Endodermal cell (in vitro differentiated cells): Measurements from ENCODE around the gene SIM2. TPM values are rescaled to one million over a fixed set of nuclear protein-coding genes. Genes with fewer than 3 reads are reported as not detected.

Experiments
- DNase-seq: peaks from one replicate; pipeline ENCODE4 v3.0.0-alpha.2; 2017
- H3K27ac ChIP-seq: 2 replicates; pipeline ENCODE4 v1.5.1; 2013; ENCODE audit warnings: mild to moderate bottlenecking, low read depth, low read length, moderate library complexity
- H3K27me3 ChIP-seq: 2 replicates; pipeline ENCODE4 v1.6.1; 2013; ENCODE audit warnings: mild to moderate bottlenecking, low read length, moderate library complexity; ENCODE audit not compliant: insufficient read depth, control insufficient read depth, poor library complexity, severe bottlenecking
- H3K36me3 ChIP-seq: 2 replicates; pipeline ENCODE4 v1.7.0; 2013; ENCODE audit warnings: mild to moderate bottlenecking, low read length, moderate library complexity; ENCODE audit not compliant: control insufficient read depth, insufficient read depth
- H3K4me1 ChIP-seq: one replicate; pipeline ENCODE4 v1.7.0; 2013; ENCODE audit warnings: low read length; ENCODE audit not compliant: control insufficient read depth, insufficient read depth
- H3K4me3 ChIP-seq: 2 replicates; pipeline ENCODE4 v1.5.1; 2013; ENCODE audit warnings: mild to moderate bottlenecking, low read length, moderate library complexity
- H3K9ac ChIP-seq: 2 replicates; pipeline ENCODE4 v1.6.1; 2013; ENCODE audit warnings: mild to moderate bottlenecking, low read length, moderate library complexity; ENCODE audit not compliant: poor library complexity, severe bottlenecking; ENCODE audit errors: extremely low read depth
- H3K9me3 ChIP-seq: 2 replicates; pipeline ENCODE4 v1.6.1; 2013; ENCODE audit warnings: mild to moderate bottlenecking, low read length, moderate library complexity; ENCODE audit not compliant: control insufficient read depth
- H3K27ac Mint-ChIP-seq: 2 replicates; pipeline ENCODE4 v1.8.0; 2020; ENCODE audit warnings: mixed read lengths
- H3K27me3 Mint-ChIP-seq: 2 replicates; pipeline ENCODE4 v1.8.0; 2021; ENCODE audit warnings: mild to moderate bottlenecking, mixed read lengths; ENCODE audit not compliant: insufficient read depth
- H3K36me3 Mint-ChIP-seq: 2 replicates; pipeline ENCODE4 v1.8.0; 2020; ENCODE audit warnings: low read depth, mixed read lengths
- H3K4me1 Mint-ChIP-seq: 2 replicates; pipeline ENCODE4 v1.8.0; 2020; ENCODE audit warnings: mixed read lengths
- H3K4me3 Mint-ChIP-seq: 2 replicates; pipeline ENCODE4 v1.8.0; 2020; ENCODE audit warnings: mild to moderate bottlenecking, moderate library complexity, mixed read lengths
- H3K9me3 Mint-ChIP-seq: 2 replicates; pipeline ENCODE4 v1.8.0; 2020; ENCODE audit warnings: mild to moderate bottlenecking, mixed read lengths
- WGBS, 2 experiments: methylation state at CpG; one replicate each; pipeline versions ENCODE4 v1.1.5 to v1.1.7; 2013; ENCODE audit warnings: missing lambda C conversion rate in 2 of 2, mixed read lengths in 1 of 2; ENCODE audit not compliant: insufficient coverage in 1 of 2, insufficient read length in 1 of 2; 5-methylcytosine and 5-hydroxymethylcytosine counted together
- total RNA-seq, 2 donors: library from RNA; stranded (reverse); fragmentation: NEBNext Ultra II Directional in 1 of 2; extraction: Animal tissue kit (Norgen Biotek cat#: 25700) in 1 of 2; gene quantifications; 2 replicates in 1 of 2; 3 replicates in 1 of 2; pipeline ENCODE4 v1.2.1, GENCODE V29; 2021
- TF ChIP-seq, protein P1 (sequence below): fragments of 200-600 bp; sonication (generic); conservative IDR thresholded peaks from 2 replicates; pipeline ENCODE4 v1.5.0; 2021; ENCODE audit warnings: antibody characterized with exemption, mild to moderate bottlenecking

Gene SIM2
- total RNA-seq, 2 donors from 2014 or later, result not detected

DNA sequence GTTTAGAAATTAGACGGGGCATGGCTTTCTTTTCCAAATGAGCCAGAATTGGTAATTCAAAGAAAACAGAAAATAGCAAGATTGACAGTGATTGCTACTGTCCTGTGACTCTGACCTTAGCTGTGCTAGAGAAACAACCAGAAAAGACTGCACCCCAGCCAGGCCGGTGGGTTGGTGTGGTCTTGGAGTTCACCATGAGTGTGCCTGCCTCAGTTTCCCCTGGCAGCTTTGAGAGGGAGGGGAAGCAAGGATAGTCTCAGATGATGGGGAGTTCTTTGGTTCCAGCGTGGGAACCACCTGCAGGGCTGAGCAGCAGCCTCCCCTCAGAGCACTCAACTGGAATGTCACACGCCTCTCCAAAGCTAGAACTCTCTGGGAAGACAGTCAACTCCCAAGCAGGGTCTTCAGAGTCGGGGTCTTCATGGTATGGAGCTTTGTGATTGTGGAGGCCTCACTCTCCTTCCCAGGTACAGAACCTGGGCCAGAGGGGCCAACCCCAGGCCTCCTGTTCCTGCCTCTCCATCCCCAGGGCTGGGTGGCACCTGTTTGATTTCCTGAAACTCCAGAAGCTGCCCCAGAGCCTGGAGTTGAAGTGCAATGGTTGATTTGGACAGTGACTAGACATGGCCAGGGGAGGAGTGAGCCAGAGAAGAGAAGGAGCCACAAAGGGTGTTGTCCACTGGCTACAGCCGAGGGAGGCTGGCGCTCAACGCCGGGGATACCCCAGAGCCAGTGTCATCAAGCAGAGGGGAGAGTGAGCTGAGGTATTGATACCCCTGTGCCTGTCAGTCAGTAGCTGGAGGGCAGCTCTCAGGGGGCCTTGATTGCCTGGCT, 35.7 kb downstream of the SIM2 start:
- H3K36me3 Mint-ChIP-seq, result no peaks in the 10 kb centered on the region

DNA sequence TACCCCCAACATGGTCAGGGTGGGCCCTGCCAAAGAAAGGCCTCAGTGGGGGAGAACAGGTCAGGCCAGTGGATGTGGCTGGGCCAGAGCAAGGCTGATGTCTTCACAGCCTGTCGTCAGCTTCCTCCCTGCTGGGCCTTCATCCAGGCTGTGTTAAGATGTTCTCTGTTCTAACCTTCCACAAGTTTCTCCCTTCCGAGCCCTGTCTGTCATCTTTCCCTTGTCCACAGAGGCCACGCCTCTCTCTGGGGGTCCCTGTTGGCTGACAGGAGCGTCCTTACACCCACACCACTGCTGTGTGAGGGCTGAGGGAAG, 36.2 kb downstream of the SIM2 start:
- no peak overlapping the region for H3K9ac ChIP-seq
- Mint-ChIP-seq H3K4me1 (peaks cover 4% of the 10 kb centered on the region), H3K27ac (no peak overlapping the region), H3K9me3 (peaks cover 2% of the 10 kb centered on the region), H3K4me3 (no peak overlapping the region), H3K27me3 (peaks cover 61% of the 10 kb centered on the region), H3K36me3 (no peaks in the 10 kb centered on the region)
- H3K4me1 ChIP-seq, result no peaks in the 10 kb centered on the region
- peaks cover 3% of the 10 kb centered on the region for H3K27me3 ChIP-seq
- WGBS, 2 experiments, result 53% methylated on average over 4 of the region's 4 CpGs; no CpG with 5 or more reads in 1 of the 2 experiments
- TF ChIP-seq, protein P1, sequence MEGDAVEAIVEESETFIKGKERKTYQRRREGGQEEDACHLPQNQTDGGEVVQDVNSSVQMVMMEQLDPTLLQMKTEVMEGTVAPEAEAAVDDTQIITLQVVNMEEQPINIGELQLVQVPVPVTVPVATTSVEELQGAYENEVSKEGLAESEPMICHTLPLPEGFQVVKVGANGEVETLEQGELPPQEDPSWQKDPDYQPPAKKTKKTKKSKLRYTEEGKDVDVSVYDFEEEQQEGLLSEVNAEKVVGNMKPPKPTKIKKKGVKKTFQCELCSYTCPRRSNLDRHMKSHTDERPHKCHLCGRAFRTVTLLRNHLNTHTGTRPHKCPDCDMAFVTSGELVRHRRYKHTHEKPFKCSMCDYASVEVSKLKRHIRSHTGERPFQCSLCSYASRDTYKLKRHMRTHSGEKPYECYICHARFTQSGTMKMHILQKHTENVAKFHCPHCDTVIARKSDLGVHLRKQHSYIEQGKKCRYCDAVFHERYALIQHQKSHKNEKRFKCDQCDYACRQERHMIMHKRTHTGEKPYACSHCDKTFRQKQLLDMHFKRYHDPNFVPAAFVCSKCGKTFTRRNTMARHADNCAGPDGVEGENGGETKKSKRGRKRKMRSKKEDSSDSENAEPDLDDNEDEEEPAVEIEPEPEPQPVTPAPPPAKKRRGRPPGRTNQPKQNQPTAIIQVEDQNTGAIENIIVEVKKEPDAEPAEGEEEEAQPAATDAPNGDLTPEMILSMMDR, result no peak
- H3K36me3 ChIP-seq, result no peaks in the 10 kb centered on the region
- peak; percentile 29 for DNase-seq
- H3K9me3 ChIP-seq, result no peaks in the 10 kb centered on the region
- H3K4me3 ChIP-seq, result no peak overlapping the region
- H3K27ac ChIP-seq, result no peak overlapping the region

More for the DNA sequence above, 35.7 kb downstream of the SIM2 start:
- Histone ChIP-seq H3K4me3 (no peak overlapping the region), H3K27me3 (peaks cover 8% of the 10 kb centered on the region), H3K9me3 (no peaks in the 10 kb centered on the region), H3K36me3 (no peaks in the 10 kb centered on the region), H3K9ac (no peak overlapping the region), H3K4me1 (no peaks in the 10 kb centered on the region), H3K27ac (no peak overlapping the region)
- peaks cover 4% of the 10 kb centered on the region for H3K4me1 Mint-ChIP-seq
- no peak overlapping the region for H3K4me3 Mint-ChIP-seq
- WGBS, 2 experiments, result 91 to 92% methylated on average over 4 to 9 of the region's 9 CpGs
- no peak overlapping the region for H3K27ac Mint-ChIP-seq
- TF ChIP-seq, protein P1, result no peak
- H3K9me3 Mint-ChIP-seq, result peaks cover 2% of the 10 kb centered on the region
- peaks cover 63% of the 10 kb centered on the region for H3K27me3 Mint-ChIP-seq
- peak; percentile 30 for DNase-seq

DNA sequence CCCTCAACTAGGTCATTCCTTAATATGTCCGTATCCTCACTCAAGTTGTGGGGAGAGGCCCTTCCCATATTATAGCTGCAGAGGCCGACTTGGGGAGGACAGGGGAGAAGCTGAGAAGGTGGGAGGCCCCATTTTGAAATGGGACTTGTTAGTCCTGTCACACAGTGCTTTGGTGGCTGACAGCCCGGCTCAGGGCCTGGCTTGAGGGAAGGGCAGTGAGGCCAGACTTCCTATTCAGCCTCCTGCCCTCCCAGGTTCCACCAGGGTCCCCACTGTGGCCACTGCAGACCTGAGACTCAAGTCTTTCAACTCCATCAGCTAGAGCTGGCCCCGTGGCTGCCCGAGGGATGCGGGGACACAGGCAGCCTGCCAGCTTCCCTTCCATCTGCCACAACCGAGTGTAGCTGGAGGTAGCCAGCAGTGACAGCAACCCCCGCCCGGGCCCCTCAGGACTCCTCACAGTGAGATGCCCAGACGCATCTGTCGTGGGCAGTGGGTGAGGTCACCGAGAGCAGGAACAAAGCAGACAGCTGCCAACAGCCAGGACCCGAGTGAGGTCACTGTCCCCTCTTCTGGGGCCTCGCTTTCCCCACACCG, 36.9 kb downstream of the SIM2 start:
- Mint-ChIP-seq H3K36me3 (no peaks in the 10 kb centered on the region), H3K9me3 (peaks cover 2% of the 10 kb centered on the region), H3K4me3 (no peak overlapping the region), H3K27me3 (peaks cover 57% of the 10 kb centered on the region), H3K27ac (no peak overlapping the region), H3K4me1 (peaks cover under 1% of the 10 kb centered on the region)
- Histone ChIP-seq H3K9me3 (no peaks in the 10 kb centered on the region), H3K36me3 (no peaks in the 10 kb centered on the region), H3K27ac (no peak overlapping the region), H3K4me3 (no peak overlapping the region), H3K9ac (no peak overlapping the region), H3K27me3 (no peaks in the 10 kb centered on the region), H3K4me1 (no peaks in the 10 kb centered on the region)
- TF ChIP-seq, protein P1, result no peak
- 87 to 88% methylated on average over 3 to 15 of the region's 15 CpGs for WGBS, 2 experiments
- DNase-seq, result peak; percentile 34
